GM10847 (cell line): ENCODE results near the gene LAIR2.

Experiments used
- POLR2A ChIP-seq: IDR thresholded peaks from 2 replicates; pipeline ENCODE4 v1.6.1; 2011; ENCODE audit not compliant: insufficient read length; ENCODE audit errors: extremely low read depth

The LAIR2 gene, protein sequence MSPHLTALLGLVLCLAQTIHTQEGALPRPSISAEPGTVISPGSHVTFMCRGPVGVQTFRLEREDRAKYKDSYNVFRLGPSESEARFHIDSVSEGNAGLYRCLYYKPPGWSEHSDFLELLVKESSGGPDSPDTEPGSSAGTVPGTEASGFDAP

DNA sequence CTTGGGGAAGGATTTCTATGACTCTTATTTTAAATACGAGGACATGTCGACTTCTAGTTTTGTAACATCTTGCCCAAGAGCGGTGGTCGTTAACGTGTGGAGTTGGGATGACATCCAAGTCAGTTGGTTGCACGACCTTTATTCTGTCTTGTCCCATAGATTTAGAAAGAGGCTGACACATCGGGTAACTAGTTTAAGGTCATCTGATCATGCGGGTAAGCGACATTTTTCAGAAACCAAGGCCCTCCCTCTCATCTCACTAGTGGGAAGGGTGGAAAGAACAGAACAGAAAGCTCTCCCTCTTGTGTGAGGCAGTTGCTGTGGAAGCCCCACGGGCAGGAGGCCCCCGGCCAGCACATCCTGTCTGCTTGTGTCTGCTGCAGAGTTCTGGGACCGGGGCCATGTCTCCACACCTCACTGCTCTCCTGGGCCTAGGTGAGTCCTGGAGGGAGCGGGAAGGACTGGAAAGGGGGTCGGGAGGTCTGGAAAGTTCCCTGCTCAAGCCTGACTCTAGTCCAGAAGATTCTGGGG lies at the start of gene LAIR2:
LAIR2 (plus strand) TSS at position 314 of the 531 bp plus-strand sequence; CDS start at position 402, 88 bp downstream.
- TF ChIP-seq POLR2A = no peak

DNA sequence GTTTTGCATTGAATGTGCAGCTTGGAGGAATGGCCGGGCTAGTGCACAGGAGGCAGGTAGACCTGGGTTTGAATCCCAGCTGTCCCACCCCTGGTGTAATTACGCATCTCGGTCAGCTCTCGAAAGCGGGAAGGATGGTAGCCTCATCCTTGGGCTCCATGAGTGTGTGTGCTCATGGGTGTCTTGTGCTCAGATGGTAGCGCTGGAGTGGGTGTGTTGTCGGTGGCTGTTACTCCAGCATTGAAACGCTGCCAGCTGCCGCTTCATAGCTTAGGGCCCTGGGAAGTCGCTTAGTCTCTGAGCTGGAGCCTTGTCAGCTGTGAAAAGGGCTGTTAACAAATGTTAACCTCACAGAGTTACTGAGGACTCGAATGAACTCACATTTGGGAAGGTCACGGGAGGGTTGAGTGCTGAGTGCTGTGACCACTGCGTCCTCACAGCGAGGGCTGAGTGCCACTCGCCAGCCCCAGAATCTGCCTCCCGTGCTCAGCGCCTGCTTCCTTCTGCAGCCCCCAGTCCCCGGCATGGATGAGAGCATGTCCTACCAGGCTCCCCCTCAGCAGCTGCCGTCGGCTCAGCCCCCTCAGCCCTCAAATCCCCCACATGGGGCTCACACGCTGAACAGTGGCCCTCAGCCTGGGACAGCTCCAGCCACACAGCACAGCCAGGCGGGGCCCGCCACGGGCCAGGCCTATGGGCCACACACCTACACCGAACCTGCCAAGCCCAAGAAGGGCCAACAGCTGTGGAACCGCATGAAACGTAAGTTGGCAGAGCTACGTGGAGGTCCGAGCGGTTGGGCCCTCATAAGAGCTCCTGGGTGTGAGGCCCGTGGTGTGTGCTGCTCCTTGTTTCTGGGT lies 48.5 kb upstream of the LAIR2 start:
- TF ChIP-seq POLR2A = no peak

DNA sequence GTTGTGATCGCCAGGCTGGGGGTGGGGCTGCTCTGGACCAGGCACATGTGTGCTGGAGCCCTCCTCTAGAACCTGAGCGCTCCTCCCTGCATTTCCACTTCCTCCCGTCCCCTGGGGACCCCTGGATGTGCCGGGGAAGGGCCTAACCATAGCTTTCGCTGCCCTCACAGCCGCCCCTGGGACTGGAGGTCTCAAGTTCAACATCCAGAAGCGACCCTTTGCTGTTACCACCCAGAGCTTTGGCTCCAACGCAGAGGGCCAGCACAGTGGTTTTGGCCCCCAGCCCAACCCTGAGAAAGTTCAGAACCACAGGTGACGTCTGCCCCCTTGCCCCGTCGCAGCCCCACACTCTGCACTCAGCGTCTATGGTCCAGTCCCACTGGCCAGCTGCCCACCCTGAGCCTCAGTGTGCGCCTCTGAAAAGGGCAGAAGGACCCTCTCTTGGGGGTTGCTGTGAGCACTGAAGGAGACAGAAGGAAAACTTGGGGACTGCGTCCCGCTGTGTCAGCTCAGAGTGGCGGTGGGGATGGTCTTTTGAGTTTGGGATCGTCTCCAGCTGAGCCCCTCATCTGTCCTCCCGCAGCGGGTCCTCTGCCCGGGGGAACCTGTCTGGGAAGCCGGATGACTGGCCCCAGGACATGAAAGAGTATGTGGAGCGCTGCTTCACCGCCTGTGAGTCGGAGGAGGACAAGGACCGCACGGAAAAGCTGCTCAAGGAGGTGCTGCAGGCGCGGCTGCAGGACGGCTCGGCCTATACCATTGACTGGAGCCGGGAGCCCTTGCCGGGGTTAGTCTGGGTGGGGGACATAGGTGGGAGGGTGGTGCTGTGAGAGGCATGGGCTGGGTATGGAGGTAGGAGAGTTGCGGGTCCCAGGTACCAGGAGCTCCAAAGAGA lies 47.6 kb upstream of the LAIR2 start:
- no peak for TF ChIP-seq POLR2A

DNA sequence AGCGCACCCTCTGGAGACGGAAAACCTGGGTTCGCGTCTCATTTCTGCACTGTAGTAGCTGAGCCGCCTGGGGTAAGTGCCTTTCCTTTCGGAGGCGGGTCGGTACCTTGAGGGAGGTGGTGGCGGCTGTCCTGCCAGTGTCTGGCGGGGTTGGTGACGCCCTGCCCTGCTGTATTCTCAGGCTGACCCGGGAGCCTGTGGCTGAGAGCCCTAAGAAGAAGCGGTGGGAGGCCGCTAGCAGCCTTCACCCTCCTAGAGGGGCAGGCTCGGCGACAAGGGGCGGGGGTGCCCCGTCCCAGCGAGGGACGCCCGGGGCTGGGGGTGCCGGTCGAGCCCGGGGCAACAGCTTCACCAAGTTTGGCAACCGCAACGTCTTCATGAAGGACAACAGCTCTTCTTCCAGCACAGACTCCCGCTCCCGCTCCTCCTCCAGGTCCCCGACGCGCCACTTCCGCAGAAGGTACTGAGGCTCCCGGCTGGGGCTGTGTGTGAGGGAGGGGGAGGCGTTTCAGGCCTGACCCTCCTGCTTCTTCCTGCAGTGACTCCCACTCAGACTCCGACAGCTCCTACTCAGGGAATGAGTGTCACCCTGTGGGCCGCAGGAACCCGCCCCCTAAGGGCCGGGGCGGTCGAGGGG lies 46.7 kb upstream of the LAIR2 start:
- no peak for TF ChIP-seq POLR2A

DNA sequence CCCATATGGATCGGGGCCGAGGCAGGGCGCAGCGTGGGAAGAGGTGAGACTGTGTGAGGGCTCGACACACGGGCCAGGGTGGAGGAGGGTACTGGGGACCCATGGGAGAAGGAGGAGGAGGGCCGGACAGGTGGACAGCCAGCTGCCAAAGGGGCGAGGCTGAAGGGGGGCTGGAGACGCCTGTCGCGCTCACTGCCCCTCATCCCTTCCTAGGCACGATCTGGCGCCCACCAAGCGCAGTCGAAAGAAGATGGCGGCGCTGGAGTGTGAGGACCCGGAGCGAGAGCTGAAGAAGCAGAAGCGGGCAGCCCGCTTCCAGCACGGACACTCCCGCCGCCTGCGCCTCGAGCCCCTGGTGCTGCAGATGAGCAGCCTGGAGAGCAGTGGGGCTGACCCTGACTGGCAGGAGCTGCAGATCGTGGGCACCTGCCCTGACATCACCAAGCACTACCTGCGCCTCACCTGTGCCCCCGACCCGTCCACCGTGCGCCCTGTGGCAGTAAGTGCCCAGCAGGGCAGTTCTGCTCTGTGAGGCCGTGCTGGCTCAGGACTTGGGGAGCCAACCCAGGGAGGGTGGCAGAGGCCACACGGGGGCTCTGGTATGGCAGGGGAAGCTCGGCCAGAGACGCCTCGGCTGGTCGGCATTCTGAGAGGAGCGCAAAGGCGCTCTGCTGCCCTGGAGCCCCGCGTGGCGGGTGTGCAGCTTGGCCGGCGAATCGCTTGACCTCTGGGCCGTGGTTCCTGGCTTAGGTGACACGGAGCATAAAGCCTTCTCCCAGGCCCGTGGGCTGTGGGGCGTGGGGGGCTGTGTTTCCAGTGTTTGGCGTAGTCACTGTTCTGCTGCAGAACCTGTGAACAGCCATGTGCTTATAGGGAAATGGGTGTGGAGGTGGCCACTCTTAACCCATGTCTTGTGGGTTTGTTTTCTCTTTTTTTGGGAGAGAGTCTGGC lies 45.9 kb upstream of the LAIR2 start:
- TF ChIP-seq POLR2A = no peak

DNA sequence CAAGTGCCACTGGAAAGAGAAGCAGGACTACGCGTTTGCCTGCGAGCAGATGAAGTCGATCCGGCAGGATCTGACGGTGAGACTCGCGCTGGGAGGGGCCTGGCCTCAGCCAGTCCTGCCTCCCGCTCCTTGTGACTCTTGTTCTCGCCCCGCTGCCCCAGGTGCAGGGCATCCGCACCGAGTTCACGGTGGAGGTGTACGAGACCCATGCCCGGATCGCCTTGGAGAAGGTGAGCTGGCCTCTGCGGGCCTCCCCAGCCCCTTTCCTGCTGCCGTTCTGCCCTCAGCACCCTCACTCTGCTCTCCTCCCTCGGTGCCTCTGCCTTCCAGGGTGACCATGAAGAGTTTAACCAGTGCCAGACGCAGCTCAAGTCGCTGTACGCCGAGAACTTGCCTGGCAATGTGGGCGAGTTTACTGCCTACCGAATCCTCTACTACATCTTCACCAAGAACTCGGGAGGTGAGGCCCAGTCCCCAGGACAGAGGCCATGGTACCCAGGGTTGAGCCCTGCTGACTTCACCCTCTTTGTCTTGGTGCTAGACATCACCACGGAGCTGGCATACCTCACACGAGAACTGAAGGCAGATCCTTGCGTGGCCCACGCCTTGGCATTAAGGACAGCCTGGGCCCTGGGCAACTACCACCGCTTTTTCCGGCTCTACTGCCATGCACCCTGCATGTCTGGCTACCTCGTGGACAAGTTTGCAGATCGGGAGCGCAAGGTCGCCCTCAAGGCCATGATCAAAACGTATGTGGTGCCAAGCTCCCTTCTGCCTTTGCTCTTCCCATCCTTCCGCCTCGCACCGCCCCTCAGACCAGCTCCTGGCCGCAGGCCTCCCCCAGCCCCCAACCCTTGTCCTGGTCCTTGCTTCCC lies 44.6 kb upstream of the LAIR2 start:
- no peak for TF ChIP-seq POLR2A

DNA sequence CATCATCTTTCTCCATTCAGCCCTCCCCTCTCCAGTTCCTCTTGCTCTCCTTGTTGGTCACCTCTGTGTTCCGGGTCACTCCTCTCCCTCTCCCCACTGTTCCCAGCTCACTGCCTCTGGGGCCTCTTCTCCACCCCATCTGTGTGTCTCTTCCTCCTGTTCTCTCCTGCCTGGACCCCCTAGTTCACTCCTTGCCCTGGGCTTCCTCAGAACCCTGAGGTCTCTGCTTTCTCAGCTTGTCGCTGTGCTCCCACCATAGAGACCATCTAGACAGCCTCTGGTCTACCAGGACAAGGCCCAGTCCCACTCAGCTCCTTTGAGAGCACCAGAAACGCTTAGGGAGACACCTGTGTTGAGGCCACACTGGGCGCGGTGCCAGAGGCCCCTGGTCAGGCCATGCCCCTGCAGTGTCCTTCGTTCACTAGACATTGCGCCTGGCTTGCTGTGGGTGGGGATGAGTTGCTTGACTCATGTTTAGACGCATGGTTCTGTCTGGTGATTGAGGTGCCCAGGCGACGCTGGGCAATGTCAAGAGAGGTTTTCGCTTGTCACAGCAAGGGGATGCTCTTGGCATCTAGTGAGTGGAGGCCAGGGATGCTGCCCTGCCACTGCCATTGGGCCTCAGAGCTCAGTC lies 43.9 kb upstream of the LAIR2 start:
- no peak for TF ChIP-seq POLR2A

DNA sequence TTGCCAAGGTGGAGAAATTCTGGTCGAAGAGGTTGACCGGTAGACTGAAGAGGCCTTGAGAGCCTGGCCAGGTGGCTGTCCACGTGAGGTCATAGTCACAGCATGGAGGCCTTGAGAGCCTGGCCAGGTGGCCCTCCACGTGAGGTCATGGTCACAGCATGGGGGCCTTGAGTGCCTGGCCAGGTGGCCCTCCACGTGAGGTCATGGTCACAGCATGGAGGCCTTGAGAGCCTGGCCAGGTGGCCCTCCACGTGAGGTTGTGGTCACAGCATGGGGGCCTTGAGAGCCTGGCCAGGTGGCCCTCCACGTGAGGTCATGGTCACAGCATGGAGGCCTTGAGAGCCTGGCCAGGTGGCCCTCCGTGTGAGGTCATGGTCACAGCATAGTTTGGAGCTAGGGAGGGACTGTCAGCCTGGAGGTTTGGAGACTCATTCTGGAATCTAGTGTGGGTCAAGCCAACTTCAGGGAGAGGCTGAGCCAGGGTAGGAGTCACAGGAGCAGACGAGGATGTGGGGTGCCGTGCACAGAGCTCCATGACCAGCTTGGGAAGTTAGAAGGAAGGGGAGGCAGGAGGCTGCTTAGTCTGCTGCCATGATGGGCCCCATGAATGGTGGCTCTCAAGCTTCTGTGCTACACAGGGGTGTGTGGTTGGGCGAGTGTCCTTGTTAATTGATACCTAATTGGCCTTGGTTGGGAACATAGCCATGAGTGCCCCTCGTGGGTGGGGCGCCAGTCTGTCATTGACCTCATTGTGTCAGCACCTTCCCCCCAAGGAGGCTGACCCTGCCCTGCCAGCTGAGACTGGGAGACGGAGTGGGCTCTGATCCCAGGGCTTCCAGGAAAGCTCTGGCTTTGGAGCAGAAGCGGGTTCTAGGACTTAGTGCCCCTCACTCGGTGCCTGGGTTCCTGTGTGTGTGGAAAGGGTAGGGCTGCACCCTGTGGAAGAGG lies 43.1 kb upstream of the LAIR2 start:
- TF ChIP-seq POLR2A = no peak

DNA sequence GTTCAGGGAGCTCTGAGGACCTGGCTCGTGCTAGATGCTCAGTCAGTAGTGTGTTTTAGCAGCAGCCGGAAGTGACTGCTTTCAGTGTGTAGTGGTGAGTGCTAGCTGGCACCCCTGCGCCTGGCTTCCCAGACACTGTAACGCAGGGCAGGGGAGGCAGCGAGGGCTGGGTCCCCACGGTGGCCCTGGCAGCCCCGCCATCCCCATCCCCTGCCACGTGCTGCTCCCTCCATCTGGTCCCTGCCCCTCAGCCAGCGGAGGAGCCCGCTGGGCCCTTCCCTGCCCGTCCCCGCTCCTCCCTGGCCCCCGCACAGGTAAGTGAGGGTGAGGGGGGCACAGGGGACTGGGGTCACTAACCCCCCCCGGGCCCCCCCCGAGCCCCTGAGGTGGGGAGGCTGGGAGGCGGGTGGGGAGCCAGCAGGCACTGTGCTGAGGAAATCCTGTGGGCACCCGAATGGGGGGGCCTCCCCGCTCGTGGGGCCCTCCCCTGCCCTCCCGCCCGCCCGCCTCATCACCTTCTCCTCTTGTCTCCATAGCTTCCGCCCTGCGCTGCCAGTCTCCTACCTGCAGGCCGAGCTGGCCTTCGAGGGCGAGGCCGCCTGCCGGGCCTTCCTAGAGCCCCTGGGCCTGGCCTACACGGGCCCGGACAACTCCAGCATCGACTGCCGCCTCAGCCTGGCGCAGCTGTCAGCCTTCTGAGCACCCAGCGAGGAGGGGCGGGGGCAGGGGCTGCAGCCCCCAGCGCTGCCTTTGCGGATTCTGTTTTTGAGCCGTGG lies 42.2 kb upstream of the LAIR2 start:
- no peak for TF ChIP-seq POLR2A

DNA sequence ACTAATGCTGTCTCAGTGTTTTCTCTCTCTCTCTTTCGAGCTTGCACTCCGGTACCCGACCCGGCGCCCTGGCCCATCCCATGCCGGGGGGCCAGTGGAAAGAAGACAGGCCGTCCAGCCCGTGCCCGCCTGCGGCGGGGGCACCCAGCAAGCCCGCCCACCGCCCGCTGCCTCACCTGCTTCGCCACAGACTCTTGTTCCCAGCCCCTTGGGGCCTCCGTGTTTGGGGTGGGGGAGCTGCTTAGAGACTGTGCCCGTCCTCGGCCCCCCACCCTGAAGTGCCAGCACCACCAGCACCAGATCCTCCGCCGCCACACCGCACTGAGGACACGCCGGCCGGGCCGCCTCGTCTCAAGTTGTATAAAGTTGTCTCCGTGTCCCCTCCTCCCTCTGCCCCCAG lies 41.4 kb upstream of the LAIR2 start:
- no peak for TF ChIP-seq POLR2A

DNA sequence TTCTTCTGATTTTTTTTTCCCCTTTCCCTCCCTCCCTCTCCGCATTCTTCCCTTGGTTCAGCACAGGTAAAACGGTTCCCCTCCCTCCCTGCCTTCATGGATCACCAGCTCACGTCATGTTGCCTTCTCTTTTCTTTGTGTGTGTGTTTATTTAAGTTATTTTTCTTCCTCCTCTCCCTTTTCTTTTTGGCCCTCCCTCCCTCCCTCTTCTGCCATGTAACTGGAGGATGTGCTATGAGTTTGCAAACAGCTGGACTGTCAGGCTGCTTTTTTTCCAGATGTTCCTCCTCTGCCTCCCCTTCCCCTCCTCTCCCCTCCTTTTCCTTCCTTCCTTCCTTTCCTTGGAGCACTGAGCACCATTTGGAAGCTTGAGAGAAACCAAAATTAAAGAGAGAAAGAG lies 41.0 kb upstream of the LAIR2 start:
- no peak for TF ChIP-seq POLR2A
